ENCODE measurements around the gene E2F8. TPM values are rescaled to one million over a fixed set of nuclear protein-coding genes. Genes with fewer than 3 reads are reported as not detected.

E2F8 gene
- total and polyA plus RNA-seq, 10 of the 15 experiments (the other 5 are each of a cell fraction or from before 2014, with no cell fraction given): 8.8 to 28.1 (median 18.5) TPM

- no peak overlapping the region for H3K4me2 ChIP-seq (ENCODE audit: control insufficient read depth, insufficient read depth)
- H3K79me2 ChIP-seq (ENCODE audit: control insufficient read depth, insufficient read depth, low read length): no peaks in the 10 kb centered on the region
- in situ Hi-C loops (cut with MboI) (no loop called here), intact Hi-C loops (cut with micrococcal nuclease; ENCODE audit: unreplicated experiment) (loop anchor here (10.0 kb wide), 1 partner anchor 652 kb away; no protein-coding TSS in a partner anchor)
- FAIRE-seq (no peak), ATAC-seq (no peak), DNase-seq (ENCODE audit: low read depth, low spot score) (no peak)
- ChIA-PET POLR2A (no interaction called here), RAD21 (ENCODE audit: unreplicated experiment) (interaction anchor here (0.7 to 1.4 kb wide), 2 partner anchors 8 to 183 kb away, joined by 3 to 5 read pairs; no protein-coding TSS in a partner anchor), CTCF (interaction anchor here (0.7 to 3.0 kb wide), 7 partner anchors 9 to 312 kb away, joined by 3 to 15 read pairs (median 3); no protein-coding TSS in a partner anchor), SMC1A (ENCODE audit: uncharacterized antibody, unreplicated experiment) (interaction anchor here (1.4 to 1.9 kb wide), 2 partner anchors 47 to 294 kb away, joined by 3 to 4 read pairs; no protein-coding TSS in a partner anchor)
- no peak overlapping the region for H3K4me3 ChIP-seq
- no peak overlapping the region for H2AFZ ChIP-seq (ENCODE audit: control insufficient read depth, low read depth, low read length)
- WGBS (ENCODE audit: insufficient coverage, insufficient replicate concordance, low lambda C conversion rate, missing lambda C conversion rate): 48% methylated on average over 7 of the region's 7 CpGs
- no peaks in the 10 kb centered on the region for H4K20me1 ChIP-seq (ENCODE audit: control insufficient read depth, insufficient read depth)
- no peaks in the 10 kb centered on the region; a peak in 1 of 4 replicates for H3K27me3 ChIP-seq (replicated peaks in 1 of 2; ENCODE audit: control insufficient read depth in 2 of 2, insufficient read depth in 2 of 2, low read length in 1 of 2)
- TF ChIP-seq FOS (IDR thresholded peaks at IDR 0.05; ENCODE audit: borderline replicate concordance, extremely low read depth, insufficient read length): no peak
- TF ChIP-seq ZBTB4 (CRISPR knock-in tag; IDR thresholded peaks at IDR 0.05): no peak
- TF ChIP-seq CREM (IDR thresholded peaks at IDR 0.05; ENCODE audit: low read depth): no peak
- no peak for TF ChIP-seq MTA2 (IDR thresholded peaks at IDR 0.05; ENCODE audit: low read depth)
- no peak for TF ChIP-seq FOXK2 (IDR thresholded peaks at IDR 0.05)
- TF ChIP-seq MEF2B (IDR thresholded peaks at IDR 0.05; ENCODE audit: partially characterized antibody, poor library complexity, severe bottlenecking): no peak
- no peak for TF ChIP-seq SKIL (IDR thresholded peaks at IDR 0.05; ENCODE audit: low read depth, poor library complexity, severe bottlenecking)
- TF ChIP-seq SRF (IDR thresholded peaks at IDR 0.05; ENCODE audit: low read depth in 2 of 2, low read length in 2 of 2): no peak
- BruUV-seq (replicated peaks): no TSS peak
- H3K4me1 ChIP-seq (ENCODE audit: control insufficient read depth, insufficient read depth, low read length): no peaks in the 10 kb centered on the region; the same call in 1 of the 2 replicates
- no peaks in the 10 kb centered on the region; the same call in 2 of the 3 replicates for H3K9me3 ChIP-seq (replicated peaks; ENCODE audit: control insufficient read depth, insufficient read depth, low read length)
- H3K27ac ChIP-seq (ENCODE audit: control insufficient read depth, insufficient read depth): no peak overlapping the region
- H3K36me3 ChIP-seq (ENCODE audit: control insufficient read depth in 2 of 2, insufficient read depth in 2 of 2, low read length in 1 of 2): no peaks in the 10 kb centered on the region
- H3K9ac ChIP-seq (ENCODE audit: control insufficient read depth, insufficient read depth, low read length): no peak overlapping the region
Observed at GRCh38 chr11:19253153-19253745, 12.5 kb upstream of the E2F8 start.
